GM12878 (cell line): ENCODE measurements around the gene CHID1. TPM values are rescaled to one million over a fixed set of nuclear protein-coding genes. Genes with fewer than 3 reads are reported as not detected.

Source experiments
- ATAC-seq: fragments of 200-7000 bp; cut with Tn5 transposase; 3 replicates; pipeline ENCODE4 v1.9.1; 2020; ENCODE audit warnings: mild to moderate bottlenecking, moderate library complexity
- BruUV-seq: library from RNA; stranded (reverse); fragments of 400-500 nt; replicated peaks from 2 replicates; lab custom pipeline; 2021; lab: Mats Ljungman, UMichigan
- CTCF ChIA-PET: fragments of 300-600 bp; sonication (Branson Sonifier 250); formaldehyde crosslinking; extraction: SDS; loops from one replicate; lab custom pipeline; 2021; ENCODE audit warnings: inconsistent platforms; lab: Yijun Ruan, JAX
- POLR2A ChIA-PET: fragments of 350-600 bp; formaldehyde crosslinking; extraction: SDS; loops from one replicate; lab custom pipeline; 2021; ENCODE audit warnings: inconsistent platforms; lab: Charles Lee
- RAD21 ChIA-PET: fragments of 300-600 bp; sonication (Branson Sonifier 250); formaldehyde crosslinking; loops from one replicate; lab custom pipeline; 2023; ENCODE audit warnings: antibody characterized with exemption; ENCODE audit not compliant: unreplicated experiment; lab: Charles Lee
- SMC1A ChIA-PET: fragments of 300-600 bp; sonication (Branson Sonifier 250); formaldehyde crosslinking; loops from one replicate; lab custom pipeline; 2023; ENCODE audit not compliant: unreplicated experiment, uncharacterized antibody; lab: Charles Lee
- DNase-seq: peaks from one replicate; pipeline ENCODE4 v3.0.0-alpha.2; 2011; ENCODE audit warnings: low read depth, low spot score
- FAIRE-seq: peaks from 3 replicates; lab custom pipeline; 2011; peaks lifted over from hg19 to GRCh38; lab: Jason Lieb, UNC
- H2AFZ ChIP-seq: 2 replicates; pipeline ENCODE4 v1.6.0; 2011; ENCODE audit warnings: low read depth, low read length, control low read depth; ENCODE audit not compliant: control insufficient read depth
- H3K27ac ChIP-seq: 2 replicates; pipeline ENCODE4 v1.5.1; 2011; ENCODE audit warnings: control low read depth; ENCODE audit not compliant: control insufficient read depth, insufficient read depth
- H3K27me3 ChIP-seq, 2 experiments: replicated peaks in 1 of 2; 2 replicates each; pipeline versions ENCODE4 v1.6.0 to v1.6.1; 2011; ENCODE audit warnings: low read length in 1 of 2; ENCODE audit not compliant: control insufficient read depth in 2 of 2, insufficient read depth in 2 of 2
- H3K36me3 ChIP-seq, 2 experiments: 2 replicates each; pipeline ENCODE4 v1.5.1; 2011; ENCODE audit warnings: low read length in 1 of 2; ENCODE audit not compliant: control insufficient read depth in 2 of 2, insufficient read depth in 2 of 2
- H3K4me1 ChIP-seq: 2 replicates; pipeline ENCODE4 v1.6.1; 2011; ENCODE audit warnings: mild to moderate bottlenecking, low read length, moderate library complexity, mixed read lengths; ENCODE audit not compliant: control insufficient read depth, insufficient read depth
- H3K4me2 ChIP-seq: 2 replicates; pipeline ENCODE4 v1.6.0; 2011; ENCODE audit warnings: control low read depth; ENCODE audit not compliant: control insufficient read depth, insufficient read depth
- H3K4me3 ChIP-seq: fragments of 200-600 bp; sonication (generic); 2 replicates; pipeline ENCODE4 v1.5.1; 2016
- H3K79me2 ChIP-seq: 2 replicates; pipeline ENCODE4 v1.6.0; 2011; ENCODE audit warnings: low read length; ENCODE audit not compliant: control insufficient read depth, insufficient read depth
- H3K9ac ChIP-seq: 2 replicates; pipeline ENCODE4 v1.8.0; 2011; ENCODE audit warnings: low read length, control low read depth, mixed read lengths; ENCODE audit not compliant: control insufficient read depth, insufficient read depth
- H3K9me3 ChIP-seq: replicated peaks from 3 replicates; pipeline ENCODE4 v1.5.1; 2011; ENCODE audit warnings: mild to moderate bottlenecking, low read length; ENCODE audit not compliant: control insufficient read depth, insufficient read depth
- H4K20me1 ChIP-seq: 2 replicates; pipeline ENCODE4 v1.6.0; 2011; ENCODE audit not compliant: control insufficient read depth, insufficient read depth
- ATF3 ChIP-seq: IDR thresholded peaks from 2 replicates; pipeline ENCODE4 v1.6.1; 2011; ENCODE audit warnings: low read depth, mild to moderate bottlenecking, low read length, moderate library complexity, borderline replicate concordance; ENCODE audit errors: extremely low read depth
- CUX1 ChIP-seq: IDR thresholded peaks from 2 replicates; pipeline ENCODE4 v1.6.1; 2012; ENCODE audit warnings: improper control_type of control experiment, low read depth, low read length; ENCODE audit not compliant: insufficient replicate concordance
- FOS ChIP-seq: IDR thresholded peaks from 3 replicates; pipeline ENCODE4 v1.6.1; 2011; ENCODE audit warnings: borderline replicate concordance; ENCODE audit not compliant: insufficient read length; ENCODE audit errors: extremely low read depth
- HSF1 ChIP-seq: fragments of 150-350 bp; IDR thresholded peaks from 2 replicates; pipeline ENCODE4 v1.6.1; 2014; ENCODE audit warnings: mild to moderate bottlenecking, low read depth, low read length
- KDM1A ChIP-seq: fragments of 200-600 bp; sonication (generic); IDR thresholded peaks from 2 replicates; pipeline ENCODE4 v1.6.1; 2016; ENCODE audit warnings: borderline replicate concordance
- MAX ChIP-seq: IDR thresholded peaks from 2 replicates; pipeline ENCODE4 v1.6.1; 2012; ENCODE audit warnings: low read depth, low read length, improper control_type of control experiment
- MTA2 ChIP-seq: fragments of 450-650 bp; IDR thresholded peaks from 2 replicates; pipeline ENCODE4 v1.6.1; 2016; ENCODE audit warnings: low read depth, mild to moderate bottlenecking, moderate library complexity
- MTA3 ChIP-seq: IDR thresholded peaks from 2 replicates; pipeline ENCODE4 v1.6.1; 2012; ENCODE audit warnings: low read length, inconsistent platforms, borderline replicate concordance
- NRF1 ChIP-seq: conservative IDR thresholded peaks from 2 replicates; pipeline ENCODE4 v1.6.1; 2011; ENCODE audit warnings: mild to moderate bottlenecking, low read depth, low read length, improper control_type of control experiment
- PKNOX1 ChIP-seq: fragments of 450-650 bp; IDR thresholded peaks from 2 replicates; pipeline ENCODE4 v1.6.1; 2016; ENCODE audit warnings: mild to moderate bottlenecking
- POLR2A ChIP-seq: IDR thresholded peaks from 2 replicates; pipeline ENCODE4 v1.6.1; 2011; ENCODE audit warnings: low read depth, mild to moderate bottlenecking, low read length
- RUNX3 ChIP-seq: IDR thresholded peaks from 2 replicates; pipeline ENCODE4 v1.6.1; 2012; ENCODE audit warnings: low read length, inconsistent platforms
- SKIL ChIP-seq: fragments of 450-650 bp; IDR thresholded peaks from 2 replicates; pipeline ENCODE4 v1.6.1; 2017; ENCODE audit warnings: mild to moderate bottlenecking, low read depth, inconsistent platforms; ENCODE audit not compliant: poor library complexity, severe bottlenecking
- STAT3 ChIP-seq: IDR thresholded peaks from 2 replicates; pipeline ENCODE4 v1.6.1; 2011; ENCODE audit warnings: low read depth, low read length, improper control_type of control experiment
- YY1 ChIP-seq: IDR thresholded peaks from 2 replicates; pipeline ENCODE4 v1.6.1; 2011; ENCODE audit warnings: low read depth, mild to moderate bottlenecking, low read length
- WGBS: methylation state at CpG from one replicate; pipeline ENCODE4 v1.1.6; 2016; ENCODE audit warnings: low lambda C conversion rate; ENCODE audit not compliant: insufficient replicate concordance, insufficient coverage; ENCODE audit errors: missing lambda C conversion rate; 5-methylcytosine and 5-hydroxymethylcytosine counted together
- in situ Hi-C: fragments of 300-500 bp; cut with MboI; formaldehyde crosslinking; loops from 9 replicates; pipeline ENCODE4 v1.14.3; 2018; ENCODE audit warnings: mixed read lengths
- intact Hi-C: fragments of 100-400 bp; cut with micrococcal nuclease; formaldehyde crosslinking; loops from one replicate; pipeline ENCODE4 v1.14.2; 2022; ENCODE audit not compliant: unreplicated experiment
- polyA plus RNA-seq, 11 experiments: library from polyadenylated mRNA; depleted of rRNA in 4 of 11; unstranded in 6 of 11; stranded (reverse) in 5 of 11; fragments of >200 nt; fragmentation: Nextera tagmentation in 4 of 11; fragmentation: Illumina TruSeq in 1 of 11; extraction: Ambion mirVana in 4 of 11; extraction: Trizol in 1 of 11; gene quantifications; 1 replicate in 1 of 11; 2 replicates in 10 of 11; pipeline versions ENCODE4 v1.2.1 to v1.2.3, GENCODE V29; 2011 to 2016; ENCODE audit warnings: inconsistent platforms in 2 of 11, missing spikeins in 2 of 11, low read depth in 1 of 11
- total RNA-seq, 4 experiments: library from RNA; depleted of rRNA in 3 of 4; stranded (reverse); fragments of >200 nt in 3 of 4; fragmentation: Illumina TruSeq in 1 of 4; extraction: Trizol in 1 of 4; gene quantifications; 2 replicates each; pipeline versions ENCODE4 v1.2.1 to v1.2.3, GENCODE V29; 2013 to 2021

The CHID1 gene
- total and polyA plus RNA-seq, 10 of the 15 experiments (the other 5 are each of a cell fraction or from before 2014, with no cell fraction given): 4.8 to 75.2 (median 30.1) TPM

GRCh38 chr11:868802-869201 is 41.8 kb downstream of the CHID1 start:
- no TSS peak for BruUV-seq
- ATAC-seq: no peak
- no peak for FAIRE-seq
- no peaks in the 10 kb centered on the region for H4K20me1 ChIP-seq
- no peak overlapping the region for H3K9ac ChIP-seq
- POLR2A ChIA-PET: interaction anchor here (1.1 kb wide), 1 partner anchor 21 kb away, joined by 3 read pairs; no protein-coding TSS in a partner anchor
- SMC1A ChIA-PET: no interaction called here
- H3K79me2 ChIP-seq: no peaks in the 10 kb centered on the region
- DNase-seq: no peak
- WGBS: 71% methylated on average over 12 of the region's 12 CpGs
- H3K4me3 ChIP-seq: no peak overlapping the region
- CTCF ChIA-PET: no interaction called here
- intact Hi-C loops (no loop called here), in situ Hi-C loops (no loop called here)
- H3K27me3 ChIP-seq: no peaks in the 10 kb centered on the region
- no peak overlapping the region for H3K4me2 ChIP-seq
- RAD21 ChIA-PET: no interaction called here
- no peaks in the 10 kb centered on the region for H3K9me3 ChIP-seq
- no peak overlapping the region for H3K27ac ChIP-seq
- H3K4me1 ChIP-seq: no peaks in the 10 kb centered on the region
- no peak overlapping the region for H2AFZ ChIP-seq
- no peaks in the 10 kb centered on the region; a peak in 1 of 4 replicates for H3K36me3 ChIP-seq
- TF ChIP-seq ATF3 (no peak), NRF1 (no peak), YY1 (no peak), MTA3 (no peak), MAX (no peak), HSF1 (no peak), MTA2 (no peak), FOS (no peak), STAT3 (no peak), KDM1A (no peak), RUNX3 (no peak), POLR2A (no peak), PKNOX1 (no peak), SKIL (no peak), CUX1 (no peak)
